Ammon's horn (tissue), 1 donor: ENCODE measurements around the gene SV2B.

Source experiments
- DNase-seq: peaks from one replicate; pipeline ENCODE4 v3.0.0-alpha.2; 2016; ENCODE audit warnings: low spot score

The SV2B gene

DNA sequence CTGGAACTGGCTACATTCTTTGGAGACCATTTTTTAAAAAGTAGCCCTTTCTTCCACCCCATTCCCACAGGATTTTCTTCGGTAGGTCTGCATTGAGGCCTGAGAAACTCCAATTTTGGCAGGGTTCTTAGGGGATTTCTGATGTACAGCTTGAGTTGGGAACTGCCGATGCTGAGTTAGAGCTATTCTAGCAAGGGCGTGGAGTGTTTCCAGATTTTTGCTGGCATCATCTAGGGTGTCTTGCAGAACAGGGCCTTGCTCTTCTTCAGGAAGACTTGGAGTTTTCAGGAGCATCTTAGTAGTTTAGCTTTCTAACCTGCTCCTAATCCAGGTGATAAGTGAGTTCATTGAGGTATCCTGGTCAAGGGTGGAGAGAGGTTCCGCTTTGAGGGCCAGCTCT is 41.0 kb downstream of the SV2B start:
- no peak for DNase-seq

GRCh38 chr15:91142106-91142744 is 42.2 kb downstream of the SV2B start:
- no peak for DNase-seq

DNA sequence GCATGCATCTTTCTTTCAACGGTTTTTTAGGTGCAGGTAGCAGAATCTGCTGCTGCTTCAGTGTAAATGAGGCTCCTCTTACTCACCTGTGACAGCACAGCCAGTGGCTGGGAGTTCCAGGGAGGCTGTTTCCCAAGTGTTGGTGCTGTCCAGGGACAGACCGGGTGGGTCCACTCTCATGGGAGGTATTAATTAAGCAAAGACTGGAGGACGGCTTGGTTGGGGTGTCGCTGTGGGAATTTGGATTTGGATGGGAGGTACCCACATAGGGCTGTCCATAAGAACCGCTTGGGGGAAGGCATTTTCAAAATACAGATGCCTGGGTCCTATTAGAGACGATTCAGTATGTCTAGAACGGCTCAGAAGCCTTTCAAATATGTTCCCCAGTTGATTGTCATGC is 42.9 kb downstream of the SV2B start:
- no peak for DNase-seq

DNA sequence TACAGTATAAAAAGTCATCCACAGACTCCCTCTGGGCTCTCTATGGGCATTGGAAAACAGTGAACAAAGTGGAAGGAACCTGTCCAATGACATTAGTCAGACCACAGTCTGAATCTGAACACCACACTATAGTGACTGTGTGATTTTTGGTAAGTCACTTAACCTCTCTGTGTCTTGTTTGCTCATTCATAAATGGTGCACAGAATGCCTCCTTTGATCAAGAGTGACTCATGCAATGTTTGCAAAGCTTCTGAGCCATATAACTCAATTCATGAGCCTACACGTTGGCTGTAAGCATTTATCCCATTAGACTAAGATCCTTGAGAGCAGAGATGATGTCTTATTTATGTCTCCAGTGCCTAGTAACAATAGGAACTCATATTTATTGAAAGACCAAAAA is 46.7 kb downstream of the SV2B start:
- DNase-seq: no peak

DNA sequence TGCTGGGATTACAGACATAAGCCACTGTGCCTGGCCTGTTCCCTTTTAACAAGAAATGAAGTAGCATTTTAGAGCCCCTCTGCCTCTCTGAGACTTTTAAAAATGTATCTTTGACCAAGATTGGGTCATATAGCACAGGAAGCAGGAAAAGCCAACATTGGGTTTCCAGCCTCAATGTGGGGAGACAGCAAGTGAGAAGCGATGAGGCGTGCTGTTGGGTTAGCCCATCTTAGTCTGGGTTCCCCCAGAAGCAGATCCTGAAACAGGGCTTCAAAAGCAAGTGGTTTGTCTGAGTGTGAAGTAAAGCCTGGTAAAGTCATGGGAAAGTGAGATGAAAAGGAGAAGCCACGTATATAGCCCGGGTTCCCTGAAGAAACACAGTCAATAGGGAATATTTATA is 48.2 kb downstream of the SV2B start:
- no peak for DNase-seq

- peak; percentile 20 for DNase-seq
Measured at GRCh38 chr15:91150502-91151160, 50.6 kb downstream of the SV2B start.

- no peak for DNase-seq
Measured at GRCh38 chr15:91151781-91152563, 51.9 kb downstream of the SV2B start.

- DNase-seq: no peak
Measured at GRCh38 chr15:91152896-91153581, 53.0 kb downstream of the SV2B start.

DNA sequence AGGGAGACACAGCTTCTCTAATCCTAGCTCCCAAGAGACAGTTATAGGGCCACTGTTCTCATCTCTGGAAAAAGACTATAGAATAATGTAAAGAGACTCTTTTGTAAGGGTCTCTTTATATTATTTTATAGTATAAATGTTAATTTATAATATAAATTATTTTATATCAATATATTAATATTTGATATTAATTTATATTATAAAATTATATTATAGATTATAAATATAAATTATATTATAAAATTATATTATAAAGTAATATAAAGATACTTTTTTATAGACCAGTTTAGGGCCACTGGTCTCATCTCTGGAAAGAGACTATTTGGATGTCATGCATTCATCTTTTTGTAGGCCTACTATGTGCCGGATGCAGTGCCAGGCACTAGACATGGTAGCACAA is 53.9 kb downstream of the SV2B start:
- no peak for DNase-seq

DNA sequence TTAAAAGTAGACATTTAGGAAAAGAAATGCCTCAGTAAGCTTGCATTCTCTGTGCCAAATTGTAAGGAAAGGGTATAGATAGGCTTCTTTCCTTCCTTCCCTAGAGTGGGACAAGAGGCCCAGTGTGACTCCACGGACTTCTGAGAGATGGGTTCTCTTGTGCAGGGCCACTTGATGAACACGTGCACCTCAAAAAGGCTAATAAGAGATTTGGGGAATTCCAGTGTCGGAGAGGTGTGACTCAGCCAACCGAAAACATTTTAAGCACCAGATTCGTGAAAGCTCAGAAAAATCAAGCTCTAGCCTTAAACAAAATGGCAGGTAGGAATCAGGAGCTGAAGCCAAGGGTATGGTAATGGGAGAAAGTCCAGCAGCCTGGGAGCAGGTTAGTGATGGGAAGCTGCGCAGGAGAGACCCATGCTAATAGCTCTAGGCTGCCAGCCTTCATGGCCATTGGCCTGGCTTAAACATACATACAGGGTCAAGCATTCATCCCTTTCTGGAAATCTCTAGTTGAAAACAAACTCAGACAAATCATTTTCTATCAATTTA is 56.2 kb downstream of the SV2B start:
- no peak for DNase-seq

DNA sequence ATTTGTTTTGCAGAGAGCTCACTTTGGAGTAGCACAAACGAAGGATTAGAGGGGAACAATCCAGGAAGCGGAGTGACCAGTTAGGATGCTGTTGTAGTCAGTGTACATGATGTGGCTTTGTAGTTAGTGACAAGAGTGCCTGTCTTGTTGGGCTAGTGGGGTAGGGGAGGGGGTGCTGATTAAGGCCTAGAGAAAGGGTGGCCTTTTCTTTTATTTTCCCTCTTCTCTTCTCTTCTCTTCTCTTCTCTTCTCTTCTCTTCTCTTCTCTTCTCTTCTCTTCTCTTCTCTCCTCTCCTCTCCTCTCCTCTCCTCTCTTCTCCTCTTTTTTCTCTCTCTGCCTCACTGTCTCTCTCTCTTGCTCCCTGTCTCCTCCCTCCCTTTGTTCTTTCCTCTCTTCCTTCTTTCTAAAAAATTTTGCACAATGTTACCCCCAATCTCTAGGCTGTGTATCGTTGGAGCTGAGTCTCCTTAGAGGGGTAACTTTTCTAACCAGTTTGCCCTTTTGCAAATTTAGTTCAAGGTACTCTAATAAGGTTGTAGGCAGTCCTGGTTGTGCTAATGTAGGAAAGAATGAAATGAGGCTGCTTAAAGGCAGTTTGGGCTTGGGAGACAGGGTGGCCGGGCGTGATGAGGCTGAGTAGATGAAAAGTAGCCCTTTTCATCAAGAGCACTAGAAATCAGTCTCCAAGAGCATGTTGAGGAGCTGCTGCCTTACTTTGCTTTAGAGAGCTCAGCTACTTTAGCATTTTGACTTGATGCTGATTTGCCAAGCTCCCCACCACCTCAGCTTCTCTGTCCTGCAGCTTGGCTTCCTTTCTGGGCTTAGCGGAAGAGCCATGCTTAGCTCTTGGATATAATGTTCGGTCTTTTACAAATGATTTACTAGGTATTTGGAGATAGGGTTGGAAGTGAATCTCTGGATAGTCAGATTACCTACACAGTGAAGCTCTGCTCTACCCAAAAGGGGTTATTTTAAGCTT is 58.6 kb downstream of the SV2B start:
- DNase-seq: no peak

DNA sequence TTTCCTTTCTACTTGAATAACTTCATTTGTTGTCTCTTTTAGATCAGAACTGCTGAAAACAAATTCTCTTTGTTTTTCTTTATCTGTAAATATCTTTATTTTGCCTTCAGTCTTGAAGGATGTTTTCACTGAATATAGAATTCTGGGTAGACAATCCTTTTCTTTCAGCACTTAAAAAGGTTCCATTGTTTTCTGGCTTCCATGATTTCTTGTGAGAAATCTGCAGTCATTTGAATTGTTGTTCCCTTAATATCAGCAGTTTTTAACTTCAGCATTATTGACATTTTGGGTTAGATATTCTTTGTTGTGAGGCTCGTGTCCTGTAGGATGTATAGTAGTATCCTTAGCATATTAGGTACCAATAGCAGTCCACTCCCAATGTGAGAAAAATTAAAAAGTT is 65.8 kb downstream of the SV2B start:
- no peak for DNase-seq

DNA sequence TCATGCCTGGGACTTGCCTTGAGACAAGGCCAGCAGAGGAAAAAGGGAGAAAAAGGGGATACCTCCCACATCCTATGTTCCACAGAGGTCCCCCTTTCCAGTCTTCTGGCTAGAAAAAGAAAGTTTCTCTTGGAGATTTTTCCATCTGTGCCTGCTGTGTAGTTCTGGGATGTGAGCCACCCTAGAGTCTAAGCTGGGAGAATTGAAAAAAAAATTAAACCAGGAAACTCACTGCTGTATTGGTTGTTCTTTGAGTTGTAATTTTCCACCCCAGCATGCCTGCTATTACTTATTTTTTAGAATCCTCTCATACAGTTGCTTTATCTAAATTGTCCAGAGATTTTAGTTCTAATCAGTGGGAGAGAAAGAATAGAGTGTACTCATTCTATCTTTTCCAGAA is 68.4 kb downstream of the SV2B start:
- no peak for DNase-seq

GRCh38 chr15:91171334-91171733 is 71.3 kb downstream of the SV2B start:
- no peak for DNase-seq

- no peak for DNase-seq
Measured at GRCh38 chr15:91182101-91182500, 82.0 kb downstream of the SV2B start.

DNA sequence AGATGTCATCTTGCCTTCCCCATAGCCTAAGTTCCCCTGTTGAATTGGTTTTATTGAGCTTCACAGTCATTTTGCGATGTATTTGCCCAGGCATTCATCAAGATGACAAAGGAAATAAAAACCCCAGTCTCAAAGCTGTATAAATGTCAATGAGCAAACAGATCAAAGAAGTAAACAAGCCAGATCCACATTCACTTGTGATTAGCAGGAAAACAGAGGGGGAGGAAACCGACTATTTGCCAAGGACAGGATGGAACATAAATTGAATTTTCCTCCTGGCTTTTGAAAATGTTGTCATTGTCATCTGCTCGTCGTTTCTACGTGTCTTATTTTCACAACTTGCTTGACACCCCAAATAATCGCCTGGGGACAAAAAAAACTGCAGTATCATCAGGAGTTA is 83.5 kb downstream of the SV2B start:
- DNase-seq: no peak

DNA sequence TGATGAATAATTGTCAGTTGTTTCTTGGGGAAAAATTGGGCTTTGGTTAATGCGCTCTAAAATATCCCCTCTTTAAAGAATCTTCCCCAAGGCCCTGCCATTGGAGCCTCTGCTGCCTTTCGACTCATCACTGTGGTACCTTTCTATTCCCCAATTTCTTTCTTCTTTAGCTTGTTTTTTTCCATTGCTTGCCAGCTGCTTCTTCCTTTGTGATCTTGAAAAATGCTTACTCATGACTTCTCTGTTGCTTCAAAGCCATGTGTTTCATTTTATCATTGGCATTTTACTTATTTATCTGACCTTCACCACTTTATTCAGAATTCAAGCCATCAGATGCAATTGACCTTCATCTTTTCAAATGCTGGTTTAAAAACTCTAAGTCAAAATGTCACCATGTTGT is 84.4 kb downstream of the SV2B start:
- no peak for DNase-seq

GRCh38 chr15:91186904-91187656 is 87.0 kb downstream of the SV2B start:
- no peak for DNase-seq

DNA sequence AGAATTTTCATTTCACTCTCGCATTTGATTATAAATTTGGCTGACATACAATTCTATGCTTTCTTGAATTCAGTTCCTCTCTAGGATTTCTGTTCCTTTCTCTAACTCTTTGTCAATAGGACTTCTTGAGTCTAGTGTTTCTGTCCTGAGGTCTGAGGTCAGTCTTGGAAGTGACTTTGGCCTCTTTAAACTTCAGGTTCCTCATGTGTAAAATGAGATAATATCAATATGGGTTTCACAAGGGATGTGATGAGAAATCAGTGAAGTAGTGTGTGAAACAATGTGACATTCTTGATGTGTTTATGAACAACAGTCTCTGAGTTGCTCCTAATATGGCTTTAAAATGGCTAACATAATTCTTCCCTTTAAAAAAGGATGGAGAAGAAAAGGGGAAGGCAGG is 92.2 kb downstream of the SV2B start:
- DNase-seq: no peak

DNA sequence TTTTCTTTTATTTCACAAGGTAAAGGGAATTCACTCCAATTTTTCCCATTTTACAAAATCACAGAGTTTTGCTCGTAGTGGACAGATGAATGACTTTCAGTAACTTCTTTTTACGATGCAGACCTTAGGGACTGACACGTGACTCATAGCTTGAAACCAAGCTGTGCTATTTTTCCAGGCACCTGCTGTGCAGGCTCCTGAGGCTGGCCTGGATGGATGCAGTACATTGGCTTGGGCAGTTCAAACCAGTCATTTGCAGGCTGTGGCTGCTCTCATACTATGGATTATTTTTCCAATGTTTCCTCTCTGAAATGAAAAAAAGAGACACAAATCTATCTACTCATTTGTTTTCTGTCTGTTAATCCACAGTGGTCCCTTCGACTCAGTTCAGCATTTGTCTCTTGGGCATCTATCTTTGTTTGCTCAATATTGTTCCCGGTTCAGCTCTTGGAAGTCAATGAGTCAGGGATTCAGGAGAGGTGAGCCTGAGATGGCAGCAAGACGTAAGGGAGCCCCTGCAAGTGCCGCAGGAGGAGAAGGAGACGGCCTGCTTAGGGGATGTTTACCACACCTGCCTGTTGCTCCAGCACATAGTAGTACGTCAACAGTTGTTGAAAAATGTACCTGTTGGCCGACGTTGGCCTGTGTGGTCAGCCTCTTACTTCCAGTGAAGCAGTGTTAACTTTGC is 92.8 kb downstream of the SV2B start:
- no peak for DNase-seq
